Vagina (tissue), 2 donors: ENCODE data around the gene THSD7B. TPM values are rescaled to one million over a fixed set of nuclear protein-coding genes. Genes with fewer than 3 reads are reported as not detected.

Source experiments
- DNase-seq, 2 donors: peaks; one replicate each; pipeline ENCODE4 v3.0.0-alpha.2; 2017; ENCODE audit errors: extremely low spot score in 2 of 2
- H3K27ac ChIP-seq: fragments of 200-600 bp; sonication (generic); one replicate; pipeline ENCODE4 v1.5.1; 2019
- H3K27me3 ChIP-seq: fragments of 200-600 bp; sonication (generic); one replicate; pipeline ENCODE4 v1.5.1; 2019
- H3K36me3 ChIP-seq, 2 donors: fragments of 200-600 bp; sonication (generic); one replicate each; pipeline ENCODE4 v1.5.1; 2017 to 2019
- H3K4me1 ChIP-seq: fragments of 200-600 bp; sonication (generic); one replicate; pipeline ENCODE4 v1.5.1; 2019
- H3K4me3 ChIP-seq, 2 donors: fragments of 200-600 bp; sonication (generic); 1 replicate in 1 of 2; 2 replicates in 1 of 2; pipeline ENCODE4 v1.5.1; 2016 to 2019
- H3K9me3 ChIP-seq: fragments of 200-600 bp; sonication (generic); one replicate; pipeline ENCODE4 v1.5.1; 2019
- POLR2A ChIP-seq, 2 donors: fragments of 450-650 bp; IDR thresholded peaks; one replicate each; pipeline ENCODE4 v1.6.1; 2017; ENCODE audit warnings: antibody characterized with exemption in 2 of 2, mild to moderate bottlenecking in 2 of 2, moderate library complexity in 2 of 2
- POLR2AphosphoS5 ChIP-seq, 2 donors: sonication (generic); formaldehyde crosslinking; IDR thresholded peaks; one replicate each; pipeline ENCODE4 v1.9.0; 2017; ENCODE audit warnings: antibody characterized with exemption in 2 of 2, mild to moderate bottlenecking in 2 of 2, low read depth in 1 of 2; ENCODE audit not compliant: insufficient read depth in 1 of 2
- intact Hi-C: fragments of 100-400 bp; cut with DNase I; formaldehyde crosslinking; loops from one replicate; pipeline ENCODE4 v1.15.1; 2023
- total RNA-seq: library from RNA; depleted of rRNA; stranded (reverse); fragments of >200 nt; gene quantifications from one replicate; pipeline ENCODE4 v1.2.3, GENCODE V29; 2016
- TF ChIP-seq, protein P1 (sequence below), 3 experiments: fragments of 450-650 bp in 2 of 3; fragments of 200-600 bp in 1 of 3; sonication (generic) in 1 of 3; IDR thresholded peaks; one replicate each; pipeline ENCODE4 v1.5.1; 2017 to 2019; ENCODE audit warnings: antibody characterized with exemption in 3 of 3, mild to moderate bottlenecking in 2 of 3, moderate library complexity in 2 of 3

Gene THSD7B
- total RNA-seq, 1 donor from 2014 or later: 0.49 TPM

DNA sequence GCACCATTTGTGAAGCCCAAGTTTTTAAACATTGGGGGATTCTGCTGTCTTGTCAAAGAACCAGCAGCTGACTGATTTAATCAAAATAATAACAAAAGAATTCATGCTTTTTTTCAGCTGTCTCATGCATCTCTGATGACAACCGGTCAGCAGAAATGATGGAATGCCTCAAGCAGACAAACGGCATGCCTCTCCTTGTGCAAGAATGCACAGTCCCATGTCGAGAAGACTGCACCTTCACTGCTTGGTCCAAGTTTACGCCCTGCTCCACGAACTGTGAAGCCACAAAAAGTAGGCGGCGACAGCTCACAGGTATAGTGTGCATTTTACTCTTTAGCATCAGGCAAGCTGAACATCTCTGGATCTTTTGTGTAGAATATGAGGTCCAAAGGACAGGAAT lies 640.2 kb downstream of the THSD7B start:
- Histone ChIP-seq H3K4me3 (no peak overlapping the region), H3K36me3 (no peaks in the 10 kb centered on the region), H3K27me3 (no peaks in the 10 kb centered on the region), H3K9me3 (no peaks in the 10 kb centered on the region), H3K4me1 (no peaks in the 10 kb centered on the region), H3K27ac (no peak overlapping the region)
- intact Hi-C loops: no loop called here
- TF ChIP-seq, protein P1, sequence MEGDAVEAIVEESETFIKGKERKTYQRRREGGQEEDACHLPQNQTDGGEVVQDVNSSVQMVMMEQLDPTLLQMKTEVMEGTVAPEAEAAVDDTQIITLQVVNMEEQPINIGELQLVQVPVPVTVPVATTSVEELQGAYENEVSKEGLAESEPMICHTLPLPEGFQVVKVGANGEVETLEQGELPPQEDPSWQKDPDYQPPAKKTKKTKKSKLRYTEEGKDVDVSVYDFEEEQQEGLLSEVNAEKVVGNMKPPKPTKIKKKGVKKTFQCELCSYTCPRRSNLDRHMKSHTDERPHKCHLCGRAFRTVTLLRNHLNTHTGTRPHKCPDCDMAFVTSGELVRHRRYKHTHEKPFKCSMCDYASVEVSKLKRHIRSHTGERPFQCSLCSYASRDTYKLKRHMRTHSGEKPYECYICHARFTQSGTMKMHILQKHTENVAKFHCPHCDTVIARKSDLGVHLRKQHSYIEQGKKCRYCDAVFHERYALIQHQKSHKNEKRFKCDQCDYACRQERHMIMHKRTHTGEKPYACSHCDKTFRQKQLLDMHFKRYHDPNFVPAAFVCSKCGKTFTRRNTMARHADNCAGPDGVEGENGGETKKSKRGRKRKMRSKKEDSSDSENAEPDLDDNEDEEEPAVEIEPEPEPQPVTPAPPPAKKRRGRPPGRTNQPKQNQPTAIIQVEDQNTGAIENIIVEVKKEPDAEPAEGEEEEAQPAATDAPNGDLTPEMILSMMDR (IDR thresholded peaks at IDR 0.05): no peak
- no peak for TF ChIP-seq POLR2A (IDR thresholded peaks at IDR 0.05)
- DNase-seq: no peak

DNA sequence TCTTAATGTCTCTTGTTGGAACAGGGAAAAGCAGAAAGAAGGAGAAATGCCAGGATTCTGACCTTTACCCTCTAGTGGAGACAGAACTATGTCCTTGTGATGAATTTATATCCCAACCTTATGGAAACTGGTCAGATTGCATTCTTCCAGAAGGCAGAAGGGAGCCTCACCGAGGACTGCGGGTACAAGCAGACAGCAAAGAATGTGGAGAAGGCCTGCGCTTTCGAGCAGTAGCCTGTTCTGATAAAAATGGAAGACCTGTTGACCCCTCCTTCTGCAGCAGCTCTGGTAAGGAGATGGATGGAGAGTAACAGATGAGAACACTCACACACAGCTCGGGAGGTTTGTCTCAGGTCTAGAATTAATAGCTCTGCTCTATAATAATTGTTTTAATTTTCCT lies 646.2 kb downstream of the THSD7B start:
- intact Hi-C loops: no loop called here

DNA sequence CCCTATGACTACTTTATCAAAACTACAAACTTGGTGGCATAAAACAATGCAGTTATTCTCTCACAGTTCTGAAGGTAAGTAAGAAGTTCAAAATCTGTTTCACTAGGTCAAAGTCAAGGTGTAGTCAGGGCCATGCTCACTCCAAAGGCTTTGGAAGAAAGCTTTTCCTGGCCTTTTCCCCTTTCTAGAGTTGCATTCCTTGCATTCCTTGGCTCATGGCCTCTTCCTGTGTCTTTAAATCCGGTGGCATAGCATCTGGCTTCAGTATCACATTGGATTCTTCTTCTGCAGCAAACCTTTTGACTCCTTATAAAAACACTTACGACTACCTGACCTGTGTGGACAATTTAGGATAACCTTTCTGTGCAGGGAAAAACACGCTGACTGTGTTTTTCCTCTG lies 655.4 kb downstream of the THSD7B start:
- no peaks in the 10 kb centered on the region for H3K36me3 ChIP-seq
- H3K27me3 ChIP-seq: no peaks in the 10 kb centered on the region
- no peak overlapping the region for H3K27ac ChIP-seq
- H3K9me3 ChIP-seq: no peaks in the 10 kb centered on the region
- H3K4me1 ChIP-seq: no peaks in the 10 kb centered on the region
- intact Hi-C loops: no loop called here
- TF ChIP-seq, protein P1 (IDR thresholded peaks at IDR 0.05): no peak
- TF ChIP-seq POLR2A (IDR thresholded peaks at IDR 0.05): no peak
- no peak for TF ChIP-seq POLR2AphosphoS5 (IDR thresholded peaks at IDR 0.05; ENCODE audit: insufficient read depth in 1 of 2, low read depth in 1 of 2)
- H3K4me3 ChIP-seq: no peak overlapping the region
- no peak for DNase-seq

More for the DNA sequence above, 646.2 kb downstream of the THSD7B start:
- TF ChIP-seq POLR2A (IDR thresholded peaks at IDR 0.05): no peak
- TF ChIP-seq, protein P1 (IDR thresholded peaks at IDR 0.05): no peak
- no peak for TF ChIP-seq POLR2AphosphoS5 (IDR thresholded peaks at IDR 0.05; ENCODE audit: insufficient read depth in 1 of 2, low read depth in 1 of 2)
- H3K27ac ChIP-seq: no peak overlapping the region
- H3K36me3 ChIP-seq: no peaks in the 10 kb centered on the region
- H3K4me1 ChIP-seq: no peaks in the 10 kb centered on the region
- H3K4me3 ChIP-seq: no peak overlapping the region
- DNase-seq: no peak
- no peaks in the 10 kb centered on the region for H3K9me3 ChIP-seq
- H3K27me3 ChIP-seq: no peaks in the 10 kb centered on the region

DNA sequence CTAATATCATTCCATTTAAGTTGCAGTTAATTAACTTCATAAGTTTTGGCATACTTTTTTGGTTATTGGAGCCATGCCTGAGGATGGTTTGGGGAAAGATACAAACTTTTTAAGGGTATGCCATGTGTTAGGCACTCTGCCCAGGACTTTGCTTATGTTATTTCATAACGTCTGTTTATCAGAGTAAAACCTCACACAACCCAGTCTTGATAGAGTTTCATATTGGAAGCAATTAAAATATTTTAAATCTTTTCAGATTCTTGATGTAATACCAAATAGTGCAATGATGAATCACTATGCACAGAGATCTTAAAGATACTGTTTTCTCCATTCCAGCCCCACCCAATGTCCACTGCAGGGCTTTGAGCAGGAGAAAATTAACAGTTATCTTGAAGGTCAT lies 669.8 kb downstream of the THSD7B start:
- Histone ChIP-seq H3K36me3 (no peaks in the 10 kb centered on the region), H3K4me1 (peaks cover 6% of the 10 kb centered on the region), H3K4me3 (no peak overlapping the region), H3K27ac (no peak overlapping the region), H3K9me3 (no peaks in the 10 kb centered on the region), H3K27me3 (no peaks in the 10 kb centered on the region)
- TF ChIP-seq POLR2A (IDR thresholded peaks at IDR 0.05) (no peak), POLR2AphosphoS5 (IDR thresholded peaks at IDR 0.05; ENCODE audit: insufficient read depth in 1 of 2, low read depth in 1 of 2) (no peak)
- TF ChIP-seq, protein P1 (IDR thresholded peaks at IDR 0.05): no peak
- no peak for DNase-seq
- intact Hi-C loops: no loop called here

DNA sequence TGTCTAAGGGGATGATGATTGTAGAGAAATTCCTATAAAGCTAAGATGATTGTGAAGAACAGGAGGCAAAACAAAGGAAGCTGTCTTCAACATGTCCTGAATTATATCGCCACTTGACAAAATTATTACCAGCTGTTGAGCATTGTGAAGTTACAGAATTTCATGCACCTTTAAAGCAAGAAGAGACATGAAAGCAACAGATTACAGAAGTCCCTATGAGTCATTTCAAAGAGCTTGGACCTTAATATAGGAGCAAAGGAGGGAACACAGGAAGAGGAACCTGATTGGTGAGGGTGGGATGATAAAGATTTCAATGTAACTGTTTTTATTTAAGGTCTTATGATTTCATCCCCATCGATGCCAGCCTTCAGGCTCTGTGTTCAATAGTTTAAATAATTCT lies 672.0 kb downstream of the THSD7B start:
- no peaks in the 10 kb centered on the region for H3K36me3 ChIP-seq
- no peak for TF ChIP-seq POLR2AphosphoS5 (IDR thresholded peaks at IDR 0.05; ENCODE audit: insufficient read depth in 1 of 2, low read depth in 1 of 2)
- DNase-seq: no peak
- H3K4me3 ChIP-seq: no peak overlapping the region
- peaks cover 6% of the 10 kb centered on the region for H3K4me1 ChIP-seq
- no peaks in the 10 kb centered on the region for H3K27me3 ChIP-seq
- intact Hi-C loops: no loop called here
- H3K27ac ChIP-seq: no peak overlapping the region
- no peaks in the 10 kb centered on the region for H3K9me3 ChIP-seq

DNA sequence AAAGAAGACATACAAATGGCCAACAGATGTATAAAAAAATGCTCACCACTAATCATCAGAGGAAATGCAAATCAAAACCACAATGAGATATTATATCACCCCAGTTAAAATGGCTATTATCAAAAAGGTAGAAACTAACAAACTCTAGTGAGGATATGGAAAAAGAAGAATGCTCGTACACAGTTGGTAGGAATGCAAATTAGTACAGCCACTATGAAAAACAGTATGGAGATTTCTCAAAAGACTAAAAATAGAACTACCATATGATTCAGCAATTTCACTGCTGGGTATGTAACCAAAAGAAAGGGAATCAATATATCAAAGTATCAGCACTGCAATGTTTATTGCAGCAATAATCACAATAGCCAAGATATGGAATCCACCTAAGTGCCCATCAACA lies 679.6 kb downstream of the THSD7B start:
- Histone ChIP-seq H3K9me3 (no peaks in the 10 kb centered on the region), H3K36me3 (no peaks in the 10 kb centered on the region), H3K4me1 (no peaks in the 10 kb centered on the region), H3K27me3 (no peaks in the 10 kb centered on the region), H3K4me3 (no peak overlapping the region), H3K27ac (no peak overlapping the region)
- intact Hi-C loops: no loop called here
- TF ChIP-seq POLR2AphosphoS5 (IDR thresholded peaks at IDR 0.05; ENCODE audit: insufficient read depth in 1 of 2, low read depth in 1 of 2) (no peak), POLR2A (IDR thresholded peaks at IDR 0.05) (no peak)
- TF ChIP-seq, protein P1 (IDR thresholded peaks at IDR 0.05): no peak
- DNase-seq: no peak
